Smooth muscle cell (in vitro differentiated cells): Measurements from ENCODE around the gene FAM83C. TPM values are rescaled to one million over a fixed set of nuclear protein-coding genes. Genes with fewer than 3 reads are reported as not detected.
"Not testable (repeated sequence)": the region's sequence is repeated elsewhere in the genome, so short reads cannot be mapped to it uniquely, and the experiment has no call there.

Experiments used
- DNase-seq: peaks from one replicate; lab custom pipeline; 2025; ENCODE audit not compliant: unreplicated experiment; lab: John Stamatoyannopoulos, UW
- H2AFZ ChIP-seq: fragments of 200-600 bp; sonication (generic); 2 replicates; pipeline ENCODE4 v1.6.0; 2016; ENCODE audit warnings: antibody characterized with exemption, low read depth, mild to moderate bottlenecking
- H3F3A ChIP-seq: fragments of 200-600 bp; sonication (generic); 2 replicates; pipeline ENCODE4 v1.6.0; 2017; ENCODE audit warnings: antibody characterized with exemption, low read depth
- H3K27ac ChIP-seq: fragments of 200-600 bp; sonication (generic); 2 replicates; pipeline ENCODE4 v1.5.1; 2016; ENCODE audit warnings: low read depth, mild to moderate bottlenecking
- H3K27me3 ChIP-seq: fragments of 200-600 bp; sonication (generic); 2 replicates; pipeline ENCODE4 v1.6.1; 2016; ENCODE audit warnings: low read depth, mild to moderate bottlenecking
- H3K36me3 ChIP-seq: fragments of 200-600 bp; sonication (generic); 2 replicates; pipeline ENCODE4 v1.5.1; 2016; ENCODE audit warnings: low read depth
- H3K4me1 ChIP-seq: fragments of 200-600 bp; sonication (generic); 2 replicates; pipeline ENCODE4 v1.5.1; 2016; ENCODE audit warnings: low read depth
- H3K4me2 ChIP-seq: fragments of 200-600 bp; sonication (generic); 2 replicates; pipeline ENCODE4 v1.6.0; 2016; ENCODE audit warnings: mild to moderate bottlenecking
- H3K4me3 ChIP-seq: fragments of 200-600 bp; sonication (generic); 2 replicates; pipeline ENCODE4 v1.5.1; 2016; ENCODE audit warnings: mild to moderate bottlenecking
- H3K79me2 ChIP-seq: fragments of 200-600 bp; sonication (generic); 2 replicates; pipeline ENCODE4 v1.6.0; 2016; ENCODE audit warnings: low read depth, mild to moderate bottlenecking
- H3K9ac ChIP-seq: fragments of 200-600 bp; sonication (generic); 2 replicates; pipeline ENCODE4 v1.6.0; 2016; ENCODE audit warnings: low read depth
- H3K9me3 ChIP-seq: fragments of 200-600 bp; sonication (generic); replicated peaks from 2 replicates; pipeline ENCODE4 v1.5.1; 2016; ENCODE audit warnings: low read depth
- H4K20me1 ChIP-seq: fragments of 200-600 bp; sonication (generic); 2 replicates; pipeline ENCODE4 v1.6.0; 2016; ENCODE audit warnings: low read depth
- CTCF ChIP-seq: fragments of 200-600 bp; sonication (generic); IDR thresholded peaks from 2 replicates; pipeline ENCODE4 v1.5.1; 2017; ENCODE audit warnings: borderline replicate concordance, mild to moderate bottlenecking, antibody characterized with exemption; ENCODE audit not compliant: insufficient read depth, poor library complexity, severe bottlenecking
- WGBS: methylation state at CpG from one replicate; pipeline ENCODE4 v1.1.7; 2016; ENCODE audit warnings: low lambda C conversion rate; 5-methylcytosine and 5-hydroxymethylcytosine counted together
- polyA plus RNA-seq: library from polyadenylated mRNA; unstranded; fragments of >200 nt; fragmentation: Nextera tagmentation; extraction: Ambion mirVana; gene quantifications from 2 replicates; pipeline ENCODE4 v1.2.1, GENCODE V29; 2016
- total RNA-seq: library from RNA; depleted of rRNA; stranded (reverse); fragments of >200 nt; gene quantifications from 2 replicates; pipeline ENCODE4 v1.2.3, GENCODE V29; 2014

FAM83C gene
- total and polyA plus RNA-seq, 2 experiments from 2014 or later: 0.49 TPM; not detected in 1

GRCh38 chr20:35257175-35257909 is 34.9 kb downstream of the FAM83C start:
- Histone ChIP-seq H3K27me3 (no peaks in the 10 kb centered on the region), H3K4me1 (peaks cover 10% of the 10 kb centered on the region), H2AFZ (no peak overlapping the region), H3K9me3 (no peaks in the 10 kb centered on the region), H3K27ac (no peak overlapping the region), H3F3A (no peaks in the 10 kb centered on the region), H3K4me3 (no peak overlapping the region), H3K9ac (no peak overlapping the region), H3K79me2 (no peaks in the 10 kb centered on the region), H4K20me1 (no peaks in the 10 kb centered on the region), H3K36me3 (no peaks in the 10 kb centered on the region), H3K4me2 (no peak overlapping the region)
- whole genome bisulfite sequencing: 91% methylated on average over 8 of the region's 8 CpGs
- DNase-seq: no peak
- TF ChIP-seq CTCF: no peak

DNA sequence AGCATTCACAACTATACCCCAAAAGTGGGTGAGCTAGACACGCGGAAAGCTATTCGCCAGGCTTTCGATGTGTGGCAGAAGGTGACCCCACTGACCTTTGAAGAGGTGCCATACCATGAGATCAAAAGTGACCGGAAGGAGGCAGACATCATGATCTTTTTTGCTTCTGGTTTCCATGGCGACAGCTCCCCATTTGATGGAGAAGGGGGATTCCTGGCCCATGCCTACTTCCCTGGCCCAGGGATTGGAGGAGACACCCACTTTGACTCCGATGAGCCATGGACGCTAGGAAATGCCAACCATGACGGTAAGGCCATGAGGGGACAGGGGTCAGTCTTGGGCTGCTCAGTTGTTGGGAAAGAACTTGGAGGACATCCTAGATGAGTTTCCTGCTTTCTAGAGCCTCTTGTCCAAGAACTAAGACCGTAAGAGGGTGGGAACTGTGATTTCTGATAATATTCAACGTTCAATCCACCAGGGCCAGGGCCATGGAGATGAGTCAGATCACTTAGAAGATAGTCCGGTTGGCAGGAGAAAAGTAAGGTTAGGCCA is 37.7 kb downstream of the FAM83C start:
- DNase-seq: no peak
- Histone ChIP-seq H3K4me3 (no peak overlapping the region), H3K27me3 (no peaks in the 10 kb centered on the region), H2AFZ (no peak overlapping the region), H3K79me2 (no peaks in the 10 kb centered on the region), H3K27ac (no peak overlapping the region), H4K20me1 (no peaks in the 10 kb centered on the region), H3K36me3 (no peaks in the 10 kb centered on the region), H3F3A (no peaks in the 10 kb centered on the region), H3K9ac (no peak overlapping the region), H3K9me3 (no peaks in the 10 kb centered on the region), H3K4me1 (peaks cover 1% of the 10 kb centered on the region), H3K4me2 (no peak overlapping the region)
- no peak for TF ChIP-seq CTCF
- 91% methylated on average over 12 of the region's 12 CpGs for WGBS

DNA sequence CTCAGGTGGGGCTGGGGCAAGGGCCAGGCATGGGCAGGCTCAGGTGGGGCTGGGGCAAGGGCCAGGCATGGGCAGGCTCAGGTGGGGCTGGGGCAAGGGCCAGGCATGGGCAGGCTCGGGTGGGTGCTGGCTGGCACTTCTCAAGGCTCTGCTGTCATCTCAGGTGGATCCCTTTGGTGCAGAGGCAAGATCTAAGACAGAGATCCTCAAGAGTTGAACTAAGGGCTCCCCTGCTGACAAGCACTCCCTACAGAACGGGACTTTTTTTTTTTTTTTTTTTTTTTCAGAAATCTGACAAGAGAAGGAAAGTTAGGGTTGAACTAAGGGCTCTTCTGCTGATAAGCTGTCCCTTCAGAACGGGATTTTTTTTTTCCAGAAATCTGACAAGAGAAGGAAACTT is 39.2 kb downstream of the FAM83C start:
- H3K4me3 ChIP-seq: no peak overlapping the region
- no peak overlapping the region for H2AFZ ChIP-seq
- no peak overlapping the region for H3K4me2 ChIP-seq
- no peaks in the 10 kb centered on the region for H3K27me3 ChIP-seq
- peaks cover 14% of the 10 kb centered on the region for H4K20me1 ChIP-seq
- no peak overlapping the region for H3K27ac ChIP-seq
- H3K9ac ChIP-seq: no peak overlapping the region
- H3K79me2 ChIP-seq: no peaks in the 10 kb centered on the region
- DNase-seq: no peak
- H3K36me3 ChIP-seq: no peaks in the 10 kb centered on the region
- H3K4me1 ChIP-seq: no peaks in the 10 kb centered on the region
- WGBS: 75% methylated on average over 3 of the region's 3 CpGs
- no peak for TF ChIP-seq CTCF
- no peaks in the 10 kb centered on the region for H3F3A ChIP-seq
- H3K9me3 ChIP-seq: no peaks in the 10 kb centered on the region

- not testable (repeated sequence) for H3K36me3 ChIP-seq
- WGBS: 100% methylated on average over 2 of the region's 2 CpGs
These were observed 39.6 kb downstream of the FAM83C start for GRCh38 chr20:35252598-35252997.

More at GRCh38 chr20:35252598-35252997, 39.6 kb downstream of the FAM83C start:
- not testable (repeated sequence) for H3K27ac ChIP-seq, H3F3A ChIP-seq, H2AFZ ChIP-seq, H3K9ac ChIP-seq, H3K79me2 ChIP-seq, H3K4me1 ChIP-seq, H3K27me3 ChIP-seq, H3K4me2 ChIP-seq, H3K9me3 ChIP-seq, H3K4me3 ChIP-seq, DNase-seq
- peaks cover 18% of the 10 kb centered on the region for H4K20me1 ChIP-seq
